ENCODE results near the gene RNF148. TPM values are rescaled to one million over a fixed set of nuclear protein-coding genes. Genes with fewer than 3 reads are reported as not detected.

Gene RNF148
- total and polyA plus RNA-seq, 2 experiments from 2014 or later, result 2.2 TPM; not detected in 1

GRCh38 chr7:122658856-122659255, 43.9 kb downstream of the RNF148 start:
- no peak overlapping the region for H3K27ac ChIP-seq (ENCODE audit: low read depth)
- H3K36me3 Mint-ChIP-seq (ENCODE audit: low read depth), result peaks cover 11% of the 10 kb centered on the region; the same call in 2 of the 3 replicates
- no peaks in the 10 kb centered on the region for H3K79me2 ChIP-seq (replicated peaks; ENCODE audit: insufficient read depth)
- no peaks in the 10 kb centered on the region; the same call in 2 of the 3 replicates for H3K4me1 Mint-ChIP-seq
- H3K9me3 Mint-ChIP-seq, result peaks cover 8% of the 10 kb centered on the region; the same call in 2 of the 3 replicates
- no peaks in the 10 kb centered on the region for H3K27me3 ChIP-seq (ENCODE audit: insufficient read depth)
- ATAC-seq (no peak), DNase-seq (ENCODE audit: low spot score) (no peak)
- no peak overlapping the region for H3K4me3 Mint-ChIP-seq
- no peak overlapping the region for H2AFZ ChIP-seq
- no peak overlapping the region for H3K4me3 ChIP-seq
- no peak overlapping the region for H3K4me2 ChIP-seq
- H3F3A ChIP-seq (replicated peaks; ENCODE audit: low read depth), result no peaks in the 10 kb centered on the region
- no peaks in the 10 kb centered on the region for H3K36me3 ChIP-seq (ENCODE audit: insufficient read depth)
- no peaks in the 10 kb centered on the region for H3K4me1 ChIP-seq (ENCODE audit: insufficient read depth)
- no peak overlapping the region for H3K27ac Mint-ChIP-seq
- TF ChIP-seq ZNF462 (CRISPR knock-in tag; IDR thresholded peaks at IDR 0.05), result no peak
- no peak for TF ChIP-seq ETS1 (IDR thresholded peaks at IDR 0.05)
- no peak for TF ChIP-seq ZNF114 (CRISPR knock-in tag; IDR thresholded peaks at IDR 0.05)
- no peak for TF ChIP-seq CTCF (conservative IDR thresholded peaks at IDR 0.05; ENCODE audit: low read depth in 2 of 2)
- TF ChIP-seq JUNB (IDR thresholded peaks at IDR 0.05; ENCODE audit: unreplicated experiment), result no peak
- TF ChIP-seq EZH2phosphoT487 (IDR thresholded peaks at IDR 0.05; ENCODE audit: unreplicated experiment), result no peak
- no peak for TF ChIP-seq POLR2AphosphoS5 (IDR thresholded peaks at IDR 0.05; ENCODE audit: low read depth)
- TF ChIP-seq ZNF331 (CRISPR knock-in tag; IDR thresholded peaks at IDR 0.05; ENCODE audit: low read depth), result no peak
- no peak for TF ChIP-seq STAT1 (IDR thresholded peaks at IDR 0.05; ENCODE audit: unreplicated experiment)
- TF ChIP-seq CREB1 (CRISPR knock-in tag; IDR thresholded peaks at IDR 0.05; ENCODE audit: low read depth), result no peak
- no peak for TF ChIP-seq EZH2 (IDR thresholded peaks at IDR 0.05; ENCODE audit: low read depth, unreplicated experiment)
- no peaks in the 10 kb centered on the region for H3K27me3 Mint-ChIP-seq (ENCODE audit: insufficient read depth, low read depth, poor library complexity)
- H3K9me2 ChIP-seq (ENCODE audit: insufficient read depth), result no peaks in the 10 kb centered on the region
- no peaks in the 10 kb centered on the region for H4K20me1 ChIP-seq (replicated peaks; ENCODE audit: insufficient read depth)
